Cardiac ventricle fibroblast (primary cell): Measurements from ENCODE around the gene STK17B. TPM values are rescaled to one million over a fixed set of nuclear protein-coding genes. Genes with fewer than 3 reads are reported as not detected.

Source experiments
- total RNA-seq: library from RNA; depleted of rRNA; stranded (reverse); fragments of >200 nt; gene quantifications from 2 replicates; pipeline ENCODE4 v1.2.3, GENCODE V29; 2015

The STK17B gene
- total RNA-seq, result 56.0 and 71.9 TPM in 2 replicates

GRCh38 chr2:196171248-196171871 lies at the start of gene STK17B:
Gene STK17B, minus strand, starts transcription at chr2:196171578. Its CDS starts 8,195 bp downstream, at chr2:196163383.

Other genes starting within 250 kb of the STK17B start
- gene DNAH7, start 102.7 kb downstream of the STK17B start, total RNA-seq, result 0.12 and 1.0 TPM in 2 replicates